ENCODE data around the gene SYNPR.

SYNPR gene

DNA sequence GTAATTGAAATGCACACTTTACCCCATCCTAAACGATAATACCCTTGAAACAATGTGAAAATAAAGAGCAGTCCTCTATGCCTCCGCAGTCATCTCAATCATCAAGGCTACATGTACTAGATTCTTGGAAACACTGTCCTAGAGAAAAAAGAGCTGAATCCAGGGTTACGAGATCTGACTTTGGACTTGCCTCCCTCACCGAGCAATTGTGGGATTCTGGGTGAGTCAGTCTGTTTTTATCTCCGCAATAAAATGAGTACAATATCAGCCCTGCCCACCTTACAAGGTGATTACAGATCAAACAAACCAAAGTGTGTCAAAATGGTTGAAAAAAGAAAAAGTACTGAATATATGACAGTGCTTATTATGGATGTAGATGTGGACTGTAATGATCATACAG, 222.1 kb downstream of the SYNPR start:
- H3K36me3 ChIP-seq (replicated peaks; ENCODE audit: insufficient read depth, low read length), result no peaks in the 10 kb centered on the region
- TF ChIP-seq, protein P1, sequence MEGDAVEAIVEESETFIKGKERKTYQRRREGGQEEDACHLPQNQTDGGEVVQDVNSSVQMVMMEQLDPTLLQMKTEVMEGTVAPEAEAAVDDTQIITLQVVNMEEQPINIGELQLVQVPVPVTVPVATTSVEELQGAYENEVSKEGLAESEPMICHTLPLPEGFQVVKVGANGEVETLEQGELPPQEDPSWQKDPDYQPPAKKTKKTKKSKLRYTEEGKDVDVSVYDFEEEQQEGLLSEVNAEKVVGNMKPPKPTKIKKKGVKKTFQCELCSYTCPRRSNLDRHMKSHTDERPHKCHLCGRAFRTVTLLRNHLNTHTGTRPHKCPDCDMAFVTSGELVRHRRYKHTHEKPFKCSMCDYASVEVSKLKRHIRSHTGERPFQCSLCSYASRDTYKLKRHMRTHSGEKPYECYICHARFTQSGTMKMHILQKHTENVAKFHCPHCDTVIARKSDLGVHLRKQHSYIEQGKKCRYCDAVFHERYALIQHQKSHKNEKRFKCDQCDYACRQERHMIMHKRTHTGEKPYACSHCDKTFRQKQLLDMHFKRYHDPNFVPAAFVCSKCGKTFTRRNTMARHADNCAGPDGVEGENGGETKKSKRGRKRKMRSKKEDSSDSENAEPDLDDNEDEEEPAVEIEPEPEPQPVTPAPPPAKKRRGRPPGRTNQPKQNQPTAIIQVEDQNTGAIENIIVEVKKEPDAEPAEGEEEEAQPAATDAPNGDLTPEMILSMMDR (IDR thresholded peaks at IDR 0.05; ENCODE audit: low read length), result no peak
- no peak for TF ChIP-seq EZH2 (optimal IDR thresholded peaks at IDR 0.05; ENCODE audit: low read depth, low read length)
- TF ChIP-seq EZH2phosphoT487 (IDR thresholded peaks at IDR 0.05; ENCODE audit: low read length), result no peak
- no peaks in the 10 kb centered on the region for H3K79me2 ChIP-seq (ENCODE audit: low read length)

GRCh38 chr3:63508305-63508704, 230.2 kb downstream of the SYNPR start:
- Histone ChIP-seq H3K9ac (ENCODE audit: low read length) (no peak overlapping the region), H3K9me3 (replicated peaks; ENCODE audit: insufficient read depth, low read length) (no peaks in the 10 kb centered on the region; the same call in 1 of the 2 replicates), H4K20me1 (ENCODE audit: insufficient read depth, low read length) (no peaks in the 10 kb centered on the region), H3K4me3 (ENCODE audit: low read length) (no peak overlapping the region), H3K9me2 (replicated peaks; ENCODE audit: insufficient read depth, low read length) (no peaks in the 10 kb centered on the region), H3K27me3 (replicated peaks; ENCODE audit: insufficient read depth, low read length) (no peaks in the 10 kb centered on the region), H3K4me1 (ENCODE audit: low read length) (no peaks in the 10 kb centered on the region), H2AFZ (ENCODE audit: low read length) (no peak overlapping the region), H3K79me2 (ENCODE audit: low read length) (no peaks in the 10 kb centered on the region), H3K4me2 (ENCODE audit: low read depth, low read length) (no peak overlapping the region), H3K36me3 (replicated peaks; ENCODE audit: insufficient read depth, low read length) (no peaks in the 10 kb centered on the region), H3F3A (ENCODE audit: insufficient read depth, low read length) (no peaks in the 10 kb centered on the region), H3K27ac (ENCODE audit: low read length) (no peak overlapping the region)
- TF ChIP-seq, protein P1 (IDR thresholded peaks at IDR 0.05; ENCODE audit: low read length), result no peak
- TF ChIP-seq EZH2 (optimal IDR thresholded peaks at IDR 0.05; ENCODE audit: low read depth, low read length) (no peak), EZH2phosphoT487 (IDR thresholded peaks at IDR 0.05; ENCODE audit: low read length) (no peak)
- DNase-seq, result no peak

More for the DNA sequence above, 222.1 kb downstream of the SYNPR start:
- no peaks in the 10 kb centered on the region for H4K20me1 ChIP-seq (ENCODE audit: insufficient read depth, low read length)
- no peak overlapping the region for H3K9ac ChIP-seq (ENCODE audit: low read length)
- H2AFZ ChIP-seq (ENCODE audit: low read length), result no peak overlapping the region
- DNase-seq, result no peak
- H3K27ac ChIP-seq (ENCODE audit: low read length), result no peak overlapping the region
- no peak overlapping the region for H3K4me2 ChIP-seq (ENCODE audit: low read depth, low read length)
- no peaks in the 10 kb centered on the region; the same call in 1 of the 2 replicates for H3F3A ChIP-seq (ENCODE audit: insufficient read depth, low read length)
- no peak overlapping the region for H3K4me3 ChIP-seq (ENCODE audit: low read length)
- no peaks in the 10 kb centered on the region for H3K9me3 ChIP-seq (replicated peaks; ENCODE audit: insufficient read depth, low read length)
- no peaks in the 10 kb centered on the region for H3K4me1 ChIP-seq (ENCODE audit: low read length)
- no peaks in the 10 kb centered on the region for H3K27me3 ChIP-seq (replicated peaks; ENCODE audit: insufficient read depth, low read length)
- H3K9me2 ChIP-seq (replicated peaks; ENCODE audit: insufficient read depth, low read length), result no peaks in the 10 kb centered on the region

- H3K27me3 ChIP-seq (replicated peaks; ENCODE audit: insufficient read depth, low read length), result no peaks in the 10 kb centered on the region
- H3K9ac ChIP-seq (ENCODE audit: low read length), result no peak overlapping the region
- DNase-seq, result no peak
- no peak overlapping the region for H3K4me2 ChIP-seq (ENCODE audit: low read depth, low read length)
- H3K9me2 ChIP-seq (replicated peaks; ENCODE audit: insufficient read depth, low read length), result no peaks in the 10 kb centered on the region
- H3K4me1 ChIP-seq (ENCODE audit: low read length), result no peaks in the 10 kb centered on the region
- no peaks in the 10 kb centered on the region for H3F3A ChIP-seq (ENCODE audit: insufficient read depth, low read length)
- H3K9me3 ChIP-seq (replicated peaks; ENCODE audit: insufficient read depth, low read length), result no peaks in the 10 kb centered on the region; the same call in 1 of the 2 replicates
- no peaks in the 10 kb centered on the region for H4K20me1 ChIP-seq (ENCODE audit: insufficient read depth, low read length)
- TF ChIP-seq, protein P1 (IDR thresholded peaks at IDR 0.05; ENCODE audit: low read length), result no peak
- no peak for TF ChIP-seq EZH2phosphoT487 (IDR thresholded peaks at IDR 0.05; ENCODE audit: low read length)
- no peak for TF ChIP-seq EZH2 (optimal IDR thresholded peaks at IDR 0.05; ENCODE audit: low read depth, low read length)
- H3K36me3 ChIP-seq (replicated peaks; ENCODE audit: insufficient read depth, low read length), result no peaks in the 10 kb centered on the region
- H3K79me2 ChIP-seq (ENCODE audit: low read length), result no peaks in the 10 kb centered on the region
- no peak overlapping the region for H3K4me3 ChIP-seq (ENCODE audit: low read length)
- no peak overlapping the region for H3K27ac ChIP-seq (ENCODE audit: low read length)
- no peak overlapping the region for H2AFZ ChIP-seq (ENCODE audit: low read length)
Measured at GRCh38 chr3:63508771-63509170, 230.7 kb downstream of the SYNPR start.

All from MM.1S (cell line).